HG02763 (cell line): ENCODE measurements around the gene PREP.
"Not testable (repeated sequence)": the region's sequence is repeated elsewhere in the genome, so short reads cannot be mapped to it uniquely, and the experiment has no call there.

ENCODE experiments used
- ATAC-seq: cut with Tn5 transposase; IDR thresholded peaks from one replicate; pipeline ENCODE4 v1.9.1; 2021; ENCODE audit warnings: mild to moderate bottlenecking, moderate library complexity; ENCODE audit not compliant: unreplicated experiment

Gene PREP

GRCh38 chr6:105345506-105345905 is 57.4 kb downstream of the PREP start:
- ATAC-seq, result no peak

GRCh38 chr6:105344881-105345370 is 58.0 kb downstream of the PREP start:
- no peak for ATAC-seq

- ATAC-seq, result not testable (repeated sequence)
These were observed 64.4 kb downstream of the PREP start for GRCh38 chr6:105338350-105338983.

DNA sequence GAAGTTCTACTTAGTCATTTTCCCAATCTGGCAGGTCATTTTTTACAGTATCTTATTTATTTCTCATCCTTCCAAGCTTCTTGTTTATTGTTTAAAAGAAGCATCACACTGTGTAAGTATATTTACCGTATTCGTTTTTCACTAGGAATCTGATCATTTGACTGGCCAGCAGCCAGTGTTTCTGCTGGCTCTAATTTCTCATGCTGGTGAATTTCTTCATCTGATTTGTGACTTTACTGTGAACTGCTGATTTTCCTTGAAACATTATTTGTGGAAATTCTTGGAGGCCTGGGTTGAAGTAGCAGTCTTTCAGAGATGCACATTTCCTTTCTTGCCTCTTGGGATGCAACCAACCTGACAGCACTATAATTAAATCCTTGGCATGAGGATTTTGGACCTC is 65.9 kb downstream of the PREP start:
- ATAC-seq, result no peak

- no peak for ATAC-seq
These were observed 70.3 kb downstream of the PREP start for GRCh38 chr6:105332576-105332975.

DNA sequence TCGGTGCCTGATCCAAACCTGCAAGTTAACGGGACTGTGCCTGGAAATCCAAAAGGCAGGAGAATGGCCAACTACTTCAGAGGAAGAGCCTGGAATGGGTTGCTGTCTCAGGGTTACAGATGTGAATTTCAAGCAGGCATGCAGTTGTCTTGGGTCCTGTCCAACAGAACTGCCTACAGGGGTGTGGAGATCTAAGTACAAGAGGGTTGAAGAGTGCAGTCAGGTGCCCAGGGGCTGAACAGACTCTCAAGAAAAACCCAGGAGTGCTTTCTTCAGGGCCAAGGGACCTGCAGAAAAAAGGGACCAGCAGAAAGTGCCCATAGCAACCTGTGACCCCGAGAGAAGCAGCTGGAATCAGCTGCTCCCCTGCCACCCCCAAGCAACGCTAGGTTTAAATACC is 71.0 kb downstream of the PREP start:
- ATAC-seq, result no peak

GRCh38 chr6:105330913-105331312 is 72.0 kb downstream of the PREP start:
- ATAC-seq, result no peak

- no peak for ATAC-seq
These were observed 72.5 kb downstream of the PREP start for GRCh38 chr6:105330364-105330763.

GRCh38 chr6:105326833-105327770 is 75.8 kb downstream of the PREP start:
- no peak for ATAC-seq

DNA sequence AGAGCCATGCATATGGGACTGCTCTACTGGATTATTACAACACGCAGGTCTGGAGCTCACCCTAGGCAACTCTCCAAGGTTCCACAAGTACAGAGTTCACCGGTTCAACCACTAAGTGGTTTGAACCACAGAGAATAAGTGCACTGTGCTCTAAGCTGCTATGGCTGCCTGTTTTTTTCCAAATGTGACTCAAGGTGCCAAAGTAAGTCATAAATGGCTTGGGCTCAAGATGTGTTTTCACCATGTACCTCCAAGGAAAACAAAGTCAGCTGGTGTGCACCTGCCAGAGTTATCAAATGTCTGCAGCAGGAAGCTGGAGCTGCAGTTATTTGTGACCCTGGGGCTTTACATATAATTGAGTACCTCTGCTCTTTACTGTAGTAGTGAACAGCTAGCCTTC is 76.7 kb downstream of the PREP start:
- no peak for ATAC-seq

GRCh38 chr6:105324386-105324950 is 78.4 kb downstream of the PREP start:
- ATAC-seq, result no peak

DNA sequence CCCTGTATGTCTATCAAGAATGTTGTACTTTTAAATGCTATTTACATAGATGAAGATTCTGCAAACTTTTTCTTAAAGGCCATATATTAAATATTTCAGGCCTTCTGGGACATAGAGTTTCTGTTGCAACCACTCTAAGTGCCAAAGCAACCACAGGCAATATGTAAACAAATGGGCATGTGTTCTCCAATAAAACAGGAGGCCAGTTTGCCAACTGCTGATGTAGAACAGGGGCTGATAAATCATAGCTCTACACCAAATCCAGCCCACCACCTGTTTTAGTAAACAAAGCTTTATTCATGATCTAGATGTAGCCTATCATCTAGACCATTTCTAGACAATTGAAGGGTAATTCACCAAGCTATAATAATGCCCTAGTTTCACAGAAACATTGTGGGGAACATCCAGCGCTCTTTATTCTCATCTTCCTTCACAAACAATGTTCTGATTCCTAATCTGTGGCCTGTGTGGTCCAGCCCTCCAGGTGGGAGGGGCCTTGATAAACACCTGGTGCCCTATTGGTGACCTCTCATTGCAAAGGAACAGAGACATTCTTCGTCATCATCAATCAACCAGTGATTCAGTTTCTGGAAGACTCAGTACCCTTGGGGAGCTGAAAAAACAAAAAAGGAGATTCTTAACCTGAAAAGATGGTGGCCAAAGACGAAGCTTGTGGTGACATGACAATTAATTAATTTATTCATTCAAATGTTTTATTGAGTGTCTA is 80.2 kb downstream of the PREP start:
- ATAC-seq, result no peak

- no peak for ATAC-seq
These were observed 81.2 kb downstream of the PREP start for GRCh38 chr6:105321728-105322127.

GRCh38 chr6:105321207-105321606 is 81.7 kb downstream of the PREP start:
- no peak for ATAC-seq

DNA sequence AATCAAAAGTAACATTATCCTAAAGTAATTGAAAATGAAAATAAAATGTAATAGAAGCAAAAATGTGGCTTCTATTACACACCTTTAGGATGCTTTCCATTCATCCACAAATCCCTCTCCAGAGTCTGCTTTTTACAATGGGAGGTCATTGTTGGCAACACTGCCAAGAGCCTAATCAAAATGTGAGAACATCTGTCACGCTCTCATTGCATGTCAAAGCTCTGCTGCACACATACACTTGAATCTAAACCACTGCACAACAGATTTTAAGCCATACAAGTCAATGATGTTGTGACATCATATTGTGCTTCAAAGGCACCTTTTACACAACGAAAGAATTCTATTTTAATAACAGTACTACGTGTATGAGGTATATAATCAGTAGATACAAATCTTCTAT is 82.1 kb downstream of the PREP start:
- ATAC-seq, result no peak

DNA sequence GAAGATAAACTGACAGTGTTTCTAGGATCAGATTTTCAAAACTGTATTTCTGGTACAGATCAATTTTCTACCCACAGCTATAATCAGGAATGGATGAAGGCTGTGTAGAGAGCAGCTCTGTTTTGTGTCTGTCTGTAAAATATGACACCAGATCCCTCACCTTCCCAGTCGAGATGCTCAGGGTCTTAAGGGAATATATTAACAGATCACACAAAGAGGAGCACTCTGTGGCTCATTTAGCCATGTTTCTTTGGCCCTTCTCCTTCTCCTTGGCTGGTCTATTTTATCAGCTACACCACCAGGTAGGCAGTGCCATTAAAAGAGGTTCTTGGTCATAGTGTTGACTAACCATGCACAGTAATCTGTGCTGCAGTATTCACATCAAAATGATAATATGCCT is 82.6 kb downstream of the PREP start:
- no peak for ATAC-seq

DNA sequence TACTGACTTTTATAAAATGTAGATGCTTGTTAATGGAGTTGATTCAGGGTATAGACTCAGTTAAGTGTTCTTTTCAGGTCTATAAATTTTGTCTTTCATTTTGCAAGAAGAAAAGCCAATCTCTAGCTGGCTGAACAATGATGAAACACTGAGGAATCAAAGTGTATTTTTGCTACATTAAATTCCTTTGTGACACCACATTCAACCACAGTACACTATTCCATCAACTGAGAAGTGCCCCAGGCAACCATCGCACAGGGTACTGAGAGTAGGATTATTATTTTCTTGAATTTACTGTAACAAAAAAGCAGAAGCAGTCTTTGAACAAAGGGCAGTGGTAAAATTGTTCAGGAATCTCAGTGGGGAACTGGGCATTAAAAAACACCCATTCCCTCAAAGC is 83.6 kb downstream of the PREP start:
- no peak for ATAC-seq

DNA sequence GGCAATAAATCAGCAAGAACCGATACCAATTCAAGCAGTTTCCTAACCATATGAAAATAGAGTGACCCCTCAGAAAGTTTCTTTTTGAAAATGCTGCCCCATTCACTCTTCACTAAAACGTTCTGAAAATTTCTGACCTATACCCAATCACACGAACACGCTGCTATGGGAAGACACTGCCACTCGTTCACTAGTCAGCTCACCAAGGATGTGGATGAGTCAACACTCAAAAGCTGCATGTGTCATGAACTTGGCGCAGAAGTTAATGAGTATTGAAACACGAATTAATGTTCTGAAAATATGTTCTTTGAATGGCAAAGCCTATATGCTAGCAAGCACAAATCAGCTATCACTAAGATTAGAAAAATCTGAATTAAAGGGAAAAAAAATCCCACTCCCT is 84.2 kb downstream of the PREP start:
- no peak for ATAC-seq

GRCh38 chr6:105317607-105318533 is 85.0 kb downstream of the PREP start:
- ATAC-seq, result no peak

DNA sequence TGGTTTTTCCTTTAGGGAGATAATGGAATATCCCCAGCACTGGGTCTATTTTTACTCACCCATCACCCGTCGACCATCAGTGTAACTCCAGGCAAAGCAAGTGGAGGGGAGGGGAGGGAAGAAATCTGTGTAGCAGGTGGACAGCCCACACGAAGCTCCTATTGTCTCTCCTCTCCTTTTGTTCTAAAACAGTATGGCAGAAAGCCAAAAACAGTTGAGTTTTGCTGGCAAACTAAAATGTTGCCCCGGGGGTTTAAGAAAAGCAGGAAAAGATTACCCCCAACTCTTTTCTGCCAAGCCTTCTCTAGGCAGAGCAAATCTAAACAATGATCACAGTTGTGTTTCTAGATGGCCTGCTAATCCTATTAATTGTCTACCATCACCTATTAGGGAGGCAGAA is 89.7 kb downstream of the PREP start:
- ATAC-seq, result no peak
